ENCODE data around the gene PDCD11.
"Not testable (repeated sequence)": the region's sequence is repeated elsewhere in the genome, so short reads cannot be mapped to it uniquely, and the experiment has no call there.

PDCD11 gene

GRCh38 chr10:103415581-103415980 lies 19.2 kb downstream of the PDCD11 start:
- DNase-seq (ENCODE audit: low read depth in 1 of 2, low spot score in 1 of 2) = no peak

- DNase-seq (ENCODE audit: low read depth in 1 of 2, low spot score in 1 of 2) = peak in 1 of 2 donors; percentile 30
Observed at GRCh38 chr10:103416436-103417147, 20.2 kb downstream of the PDCD11 start.

- DNase-seq (ENCODE audit: low read depth in 1 of 2, low spot score in 1 of 2) = not testable (repeated sequence)
Observed at GRCh38 chr10:103417148-103417469, 20.7 kb downstream of the PDCD11 start.

GRCh38 chr10:103417601-103418000 lies 21.2 kb downstream of the PDCD11 start:
- no peak for DNase-seq (ENCODE audit: low read depth in 1 of 2, low spot score in 1 of 2)

GRCh38 chr10:103419101-103419500 lies 22.7 kb downstream of the PDCD11 start:
- no peak for DNase-seq (ENCODE audit: low read depth in 1 of 2, low spot score in 1 of 2)

- DNase-seq (ENCODE audit: low read depth in 1 of 2, low spot score in 1 of 2) = no peak
Observed at GRCh38 chr10:103423748-103424147, 27.3 kb downstream of the PDCD11 start.

GRCh38 chr10:103427866-103428265 lies 31.4 kb downstream of the PDCD11 start:
- DNase-seq (ENCODE audit: low read depth in 1 of 2, low spot score in 1 of 2) = no peak

- no peak for DNase-seq (ENCODE audit: low read depth in 1 of 2, low spot score in 1 of 2)
Observed at GRCh38 chr10:103428989-103429643, 32.7 kb downstream of the PDCD11 start.

- no peak for DNase-seq (ENCODE audit: low read depth in 1 of 2, low spot score in 1 of 2)
Observed at GRCh38 chr10:103429647-103430046, 33.2 kb downstream of the PDCD11 start.

- DNase-seq (ENCODE audit: low read depth in 1 of 2, low spot score in 1 of 2) = no peak
Observed at GRCh38 chr10:103431902-103432301, 35.5 kb downstream of the PDCD11 start.

GRCh38 chr10:103433858-103434257 lies 37.4 kb downstream of the PDCD11 start:
- no peak for DNase-seq (ENCODE audit: low read depth in 1 of 2, low spot score in 1 of 2)

GRCh38 chr10:103439776-103440175 lies 43.4 kb downstream of the PDCD11 start:
- DNase-seq (ENCODE audit: low read depth in 1 of 2, low spot score in 1 of 2) = no peak

- no peak for DNase-seq (ENCODE audit: low read depth in 1 of 2, low spot score in 1 of 2)
Observed at GRCh38 chr10:103440416-103440815, 44.0 kb downstream of the PDCD11 start.

- DNase-seq (ENCODE audit: low read depth in 1 of 2, low spot score in 1 of 2) = no peak
Observed at GRCh38 chr10:103441206-103441605, 44.8 kb downstream of the PDCD11 start.

- DNase-seq (ENCODE audit: low read depth in 1 of 2, low spot score in 1 of 2) = no peak
Observed at GRCh38 chr10:103441611-103442010, 45.2 kb downstream of the PDCD11 start.

GRCh38 chr10:103442031-103442461 lies 45.6 kb downstream of the PDCD11 start:
- DNase-seq (ENCODE audit: low read depth in 1 of 2, low spot score in 1 of 2) = no peak

GRCh38 chr10:103443475-103444185 lies 47.2 kb downstream of the PDCD11 start:
- DNase-seq (ENCODE audit: low read depth in 1 of 2, low spot score in 1 of 2) = no peak

GRCh38 chr10:103444478-103444877 lies 48.1 kb downstream of the PDCD11 start:
- no peak for DNase-seq (ENCODE audit: low read depth in 1 of 2, low spot score in 1 of 2)

GRCh38 chr10:103445366-103445765 lies 48.9 kb downstream of the PDCD11 start:
- no peak for DNase-seq (ENCODE audit: low read depth in 1 of 2, low spot score in 1 of 2)

GRCh38 chr10:103445767-103446567 lies 49.5 kb downstream of the PDCD11 start:
- DNase-seq (ENCODE audit: low read depth in 1 of 2, low spot score in 1 of 2) = no peak

GRCh38 chr10:103447187-103447586 lies 50.8 kb downstream of the PDCD11 start:
- DNase-seq (ENCODE audit: low read depth in 1 of 2, low spot score in 1 of 2) = no peak

Measured in activated CD4-positive, alpha-beta T cell treated with anti-CD3 and anti-CD28 coated beads, Interleukin-2, amount 50 U/mL, for 24 hours (primary cell).